A549 (cell line): ENCODE measurements around the gene TRIM56. TPM values are rescaled to one million over a fixed set of nuclear protein-coding genes. Genes with fewer than 3 reads are reported as not detected.
A peak's percentile ranks its signal among the peaks of the same experiment; 100 is the strongest.

Experiments used
- ATAC-seq, 2 experiments: fragments of 200-7000 bp in 1 of 2; fragments of >200 bp in 1 of 2; cut with Nextera tagmentation in 1 of 2; cut with Tn5 transposase in 1 of 2; 3 replicates each; pipeline versions ENCODE4 v1.8.0 to v1.9.1; 2018 to 2020; ENCODE audit warnings: mild to moderate bottlenecking in 1 of 2, moderate library complexity in 1 of 2
- CTCF ChIA-PET: fragments of 300-600 bp; sonication (Branson Sonifier 250); formaldehyde crosslinking; extraction: SDS; loops from one replicate; lab custom pipeline; 2021; ENCODE audit warnings: antibody characterized with exemption, inconsistent platforms; lab: Yijun Ruan, JAX
- POLR2A ChIA-PET: fragments of 350-600 bp; formaldehyde crosslinking; extraction: SDS; loops from one replicate; lab custom pipeline; 2021; ENCODE audit warnings: antibody characterized with exemption, inconsistent platforms; lab: Yijun Ruan, JAX
- DNase-seq, 2 experiments: peaks; one replicate each; pipeline versions ENCODE4 v3.0.0 to v3.0.0-alpha.2; 2011 to 2016; ENCODE audit warnings: low read depth in 1 of 2, low spot score in 1 of 2
- FAIRE-seq: peaks from 2 replicates; lab custom pipeline; 2011; peaks lifted over from hg19 to GRCh38; lab: Jason Lieb, UNC
- H3K27ac ChIP-seq, 2 experiments: fragments of >200 bp; sonication (Bioruptor Twin); formaldehyde crosslinking; 3 replicates each; pipeline ENCODE4 v1.5.1; 2016 to 2017
- H3K4me1 ChIP-seq: fragments of >200 bp; sonication (Bioruptor Twin); formaldehyde crosslinking; 3 replicates; pipeline ENCODE4 v1.6.1; 2016
- H3K4me2 ChIP-seq: fragments of >200 bp; sonication (Bioruptor Twin); formaldehyde crosslinking; 3 replicates; pipeline ENCODE4 v1.6.1; 2016
- H3K4me3 ChIP-seq: fragments of >200 bp; sonication (Bioruptor Twin); formaldehyde crosslinking; 3 replicates; pipeline ENCODE4 v1.5.1; 2016
- H3K9me3 ChIP-seq: fragments of >200 bp; sonication (Bioruptor Twin); formaldehyde crosslinking; 3 replicates; pipeline ENCODE4 v1.6.1; 2016
- EP300 ChIP-seq, 2 experiments: fragments of >200 bp; sonication (Bioruptor Twin); formaldehyde crosslinking; IDR thresholded peaks; 2 replicates in 1 of 2; 3 replicates in 1 of 2; pipeline ENCODE4 v1.6.1; 2016 to 2017
- FOSB ChIP-seq: fragments of 250-450 bp; sonication (Bioruptor Pico); IDR thresholded peaks from 2 replicates; pipeline ENCODE4 v1.5.0; 2020; ENCODE audit warnings: mild to moderate bottlenecking, moderate library complexity
- FOSL2 ChIP-seq, 2 experiments: fragments of 450-650 bp in 1 of 2; fragments of >200 bp in 1 of 2; sonication (Bioruptor Twin) in 1 of 2; formaldehyde crosslinking; IDR thresholded peaks; 2 replicates each; pipeline versions ENCODE4 v1.5.0 to v1.6.1; 2016 to 2020; ENCODE audit warnings: mild to moderate bottlenecking in 1 of 2, moderate library complexity in 1 of 2
- GATA3 ChIP-seq: IDR thresholded peaks from 2 replicates; pipeline ENCODE4 v1.6.1; 2012; ENCODE audit warnings: borderline replicate concordance
- HDAC2 ChIP-seq: fragments of 200-600 bp; sonication (generic); IDR thresholded peaks from 2 replicates; pipeline ENCODE4 v1.6.1; 2016
- HEYL ChIP-seq: fragments of 250-450 bp; sonication (Bioruptor Pico); IDR thresholded peaks from 2 replicates; pipeline ENCODE4 v1.8.0; 2021; ENCODE audit warnings: mild to moderate bottlenecking, moderate library complexity
- HOXB5 ChIP-seq: fragments of 250-450 bp; sonication (Bioruptor Pico); IDR thresholded peaks from 2 replicates; pipeline ENCODE4 v1.5.0; 2020; ENCODE audit warnings: mild to moderate bottlenecking, moderate library complexity
- JUN ChIP-seq, 2 experiments: fragments of >200 bp; sonication (Bioruptor Twin); formaldehyde crosslinking; IDR thresholded peaks; 2 replicates in 1 of 2; 3 replicates in 1 of 2; pipeline ENCODE4 v1.6.1; 2016 to 2017
- MYC ChIP-seq: IDR thresholded peaks from 2 replicates; pipeline ENCODE4 v1.6.1; 2012; ENCODE audit warnings: mild to moderate bottlenecking, inconsistent platforms, low read length, improper control_type of control experiment, borderline replicate concordance
- NR3C1 ChIP-seq: fragments of >200 bp; sonication (Bioruptor Twin); formaldehyde crosslinking; IDR thresholded peaks from 3 replicates; pipeline ENCODE4 v1.6.1; 2017
- RAD21 ChIP-seq, 2 experiments: fragments of >200 bp in 1 of 2; sonication (Bioruptor Twin) in 1 of 2; formaldehyde crosslinking in 1 of 2; IDR thresholded peaks in 1 of 2; conservative IDR thresholded peaks in 1 of 2; 2 replicates in 1 of 2; 3 replicates in 1 of 2; pipeline ENCODE4 v1.6.1; 2012 to 2018; ENCODE audit warnings: inconsistent platforms in 1 of 2
- RFX5 ChIP-seq: fragments of 450-650 bp; IDR thresholded peaks from 2 replicates; pipeline ENCODE4 v1.7.1; 2014; ENCODE audit warnings: antibody characterized with exemption, mild to moderate bottlenecking, moderate library complexity
- SMC3 ChIP-seq: fragments of >200 bp; sonication (Bioruptor Twin); formaldehyde crosslinking; IDR thresholded peaks from 3 replicates; pipeline ENCODE4 v1.6.1; 2018; ENCODE audit warnings: inconsistent platforms
- TFCP2L1 ChIP-seq: fragments of 250-450 bp; sonication (Bioruptor Pico); IDR thresholded peaks from 2 replicates; pipeline ENCODE4 v1.5.0; 2021; ENCODE audit warnings: mild to moderate bottlenecking
- WGBS: methylation state at CpG from one replicate; pipeline ENCODE4 v1.1.6; 2017; ENCODE audit errors: missing lambda C conversion rate; 5-methylcytosine and 5-hydroxymethylcytosine counted together
- polyA plus RNA-seq, 4 experiments: library from polyadenylated mRNA; depleted of rRNA in 3 of 4; stranded (reverse); fragments of >200 nt; fragmentation: RNase III in 1 of 4; extraction: RNeasy Plus Mini Kit Qiagen cat#74134 plus additional on column Dnase treatment in 1 of 4; gene quantifications; 2 replicates in 3 of 4; 3 replicates in 1 of 4; pipeline ENCODE4 v1.2.3, GENCODE V29; 2011 to 2017
- TF ChIP-seq, protein P1 (sequence below): fragments of >200 bp; sonication (Bioruptor Twin); formaldehyde crosslinking; IDR thresholded peaks from 3 replicates; pipeline ENCODE4 v1.5.1; 2016
- TF ChIP-seq, protein P2 (sequence below): fragments of >200 bp; sonication (Bioruptor Twin); formaldehyde crosslinking; IDR thresholded peaks from 3 replicates; pipeline ENCODE4 v1.6.1; 2016
- TF ChIP-seq, protein P3 (sequence below): IDR thresholded peaks from 2 replicates; pipeline ENCODE4 v1.6.1; 2012

TRIM56 gene
- polyA plus RNA-seq, 2 of the 4 experiments (the other 2 are of a cell fraction) = 3.9 to 16.5 TPM

DNA sequence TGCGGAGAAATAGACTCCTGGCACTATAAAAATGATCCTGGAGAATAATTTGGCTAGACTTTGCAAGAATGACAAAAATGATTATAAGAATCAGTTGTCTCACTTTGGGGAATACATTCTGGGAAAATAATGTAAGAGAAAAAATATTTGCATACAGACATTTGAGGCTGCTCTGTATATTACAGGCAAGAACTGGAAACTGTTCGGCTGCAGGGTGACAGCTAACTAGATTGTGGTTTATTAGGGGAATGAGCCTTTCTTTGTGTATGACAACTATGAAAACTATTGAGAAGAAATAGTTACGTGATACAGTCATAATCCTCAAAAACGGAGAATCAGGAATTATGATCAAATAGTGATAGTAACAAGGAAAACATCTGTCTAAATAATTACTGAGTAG, 8.6 kb downstream of the TRIM56 start:
- ATAC-seq = peak in 1 of 2 experiments; percentile 42; a peak in 2 of 6 replicates
- no peak for DNase-seq
- TF ChIP-seq NR3C1 = no peak
- TF ChIP-seq FOSL2 (IDR thresholded peaks at IDR 0.05) = no peak
- TF ChIP-seq FOSL2 (CRISPR knock-in tag; IDR thresholded peaks at IDR 0.05) = peak; percentile 37; the same call in 1 of the 2 replicates
- no peak for FAIRE-seq
- Histone ChIP-seq H3K9me3 (no peaks in the 10 kb centered on the region), H3K4me2 (peak overlapping the region; percentile 38), H3K4me3 (no peak overlapping the region), H3K27ac (peak overlapping the region; percentile 50 to 62; a peak in 4 of 6 replicates), H3K4me1 (peaks cover 27% of the 10 kb centered on the region)
- 43% methylated on average over 4 of the region's 4 CpGs for WGBS
- CTCF ChIA-PET = interaction anchor here (0.8 to 2.7 kb wide), 4 partner anchors 13 to 199 kb away, joined by 4 to 19 read pairs (median 7); partner anchors contain the start of gene ACHE
- POLR2A ChIA-PET = interaction anchor here (1.4 kb wide), 1 partner anchor 33 kb away, joined by 4 read pairs; the partner anchor contains the start of gene SERPINE1

DNA sequence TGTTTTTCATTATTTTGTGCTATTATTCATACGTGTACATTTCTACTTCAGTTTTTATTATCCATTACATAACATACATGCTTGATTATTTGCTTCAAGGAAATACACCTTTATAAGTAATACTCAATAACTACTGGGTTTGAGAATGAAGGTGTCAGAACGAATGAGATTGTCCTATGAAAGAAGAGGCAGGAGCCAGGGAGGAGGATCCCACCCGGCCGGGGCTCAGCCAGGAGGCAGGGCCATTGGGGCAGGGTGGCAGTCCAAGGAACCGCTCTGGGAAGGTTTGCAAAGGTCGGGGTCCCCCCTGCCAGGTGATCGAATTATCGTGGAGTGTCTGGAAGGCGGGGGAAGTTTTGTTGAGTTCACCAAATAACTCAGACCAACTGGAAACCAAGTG, 9.1 kb downstream of the TRIM56 start:
- no peak overlapping the region for H3K4me3 ChIP-seq
- WGBS = 35% methylated on average over 9 of the region's 9 CpGs
- CTCF ChIA-PET = interaction anchor here (0.6 to 20.0 kb wide), 19 partner anchors 8 to 199 kb away, joined by 3 to 600 read pairs (median 9); partner anchors contain the start of genes ACHE, SERPINE1 and TRIM56

DNA sequence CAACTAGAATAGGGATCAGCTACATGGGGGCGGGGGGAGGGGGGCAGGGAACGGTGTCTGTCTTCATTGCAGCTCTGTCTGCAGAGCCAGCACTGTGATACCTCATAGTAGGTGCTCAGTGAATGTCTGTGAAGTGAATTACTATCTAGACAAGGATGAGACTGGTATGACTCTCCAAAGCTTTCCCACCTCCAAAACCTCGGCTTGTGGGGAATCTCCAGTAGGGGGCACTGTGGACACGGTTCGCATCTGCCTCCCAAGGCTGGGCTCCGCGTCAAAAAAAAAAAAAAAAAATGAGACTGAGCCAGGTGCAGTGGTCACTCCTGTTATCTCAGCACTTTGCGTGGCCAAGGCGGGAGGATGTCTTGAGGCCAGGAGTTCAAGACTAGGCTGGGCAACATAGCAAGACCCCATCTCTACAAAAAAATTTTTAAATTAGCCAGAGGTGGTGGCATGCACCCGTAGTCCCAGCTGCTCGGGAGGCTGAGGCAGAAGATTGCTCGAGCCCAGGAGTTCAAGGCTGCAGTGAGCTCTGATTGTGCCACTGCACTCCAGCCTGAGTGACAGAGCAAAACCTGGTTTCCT, 9.6 kb downstream of the TRIM56 start:
- H3K4me3 ChIP-seq = no peak overlapping the region
- peaks cover 37% of the 10 kb centered on the region for H3K4me1 ChIP-seq
- CTCF ChIA-PET = interaction anchor here (0.6 to 20.0 kb wide), 22 partner anchors 9 to 205 kb away, joined by 3 to 600 read pairs (median 6); partner anchors contain the start of genes ACHE, SERPINE1, TRIM56 and UFSP1
- DNase-seq (peak; percentile 60 to 79), ATAC-seq (peak; percentile 83 to 85), FAIRE-seq (no peak)
- 28% methylated on average over 11 of the region's 12 CpGs for WGBS
- H3K4me2 ChIP-seq = peak overlapping the region; percentile 38
- H3K9me3 ChIP-seq = no peaks in the 10 kb centered on the region
- peak overlapping the region; percentile 50 to 94 for H3K27ac ChIP-seq
- no peak for TF ChIP-seq HEYL (CRISPR knock-in tag)
- TF ChIP-seq GATA3 = no peak
- no peak for TF ChIP-seq HDAC2
- no peak for TF ChIP-seq TFCP2L1 (CRISPR knock-in tag)
- no peak for TF ChIP-seq MYC
- TF ChIP-seq RFX5 = no peak
- no peak for TF ChIP-seq FOSB (CRISPR knock-in tag)
- TF ChIP-seq, protein P1, sequence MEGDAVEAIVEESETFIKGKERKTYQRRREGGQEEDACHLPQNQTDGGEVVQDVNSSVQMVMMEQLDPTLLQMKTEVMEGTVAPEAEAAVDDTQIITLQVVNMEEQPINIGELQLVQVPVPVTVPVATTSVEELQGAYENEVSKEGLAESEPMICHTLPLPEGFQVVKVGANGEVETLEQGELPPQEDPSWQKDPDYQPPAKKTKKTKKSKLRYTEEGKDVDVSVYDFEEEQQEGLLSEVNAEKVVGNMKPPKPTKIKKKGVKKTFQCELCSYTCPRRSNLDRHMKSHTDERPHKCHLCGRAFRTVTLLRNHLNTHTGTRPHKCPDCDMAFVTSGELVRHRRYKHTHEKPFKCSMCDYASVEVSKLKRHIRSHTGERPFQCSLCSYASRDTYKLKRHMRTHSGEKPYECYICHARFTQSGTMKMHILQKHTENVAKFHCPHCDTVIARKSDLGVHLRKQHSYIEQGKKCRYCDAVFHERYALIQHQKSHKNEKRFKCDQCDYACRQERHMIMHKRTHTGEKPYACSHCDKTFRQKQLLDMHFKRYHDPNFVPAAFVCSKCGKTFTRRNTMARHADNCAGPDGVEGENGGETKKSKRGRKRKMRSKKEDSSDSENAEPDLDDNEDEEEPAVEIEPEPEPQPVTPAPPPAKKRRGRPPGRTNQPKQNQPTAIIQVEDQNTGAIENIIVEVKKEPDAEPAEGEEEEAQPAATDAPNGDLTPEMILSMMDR = peak; percentile 84
- TF ChIP-seq JUN (IDR thresholded peaks at IDR 0.05) = no peak; a peak in 1 of 5 replicates
- TF ChIP-seq SMC3 = peak; percentile 84
- TF ChIP-seq, protein P2, sequence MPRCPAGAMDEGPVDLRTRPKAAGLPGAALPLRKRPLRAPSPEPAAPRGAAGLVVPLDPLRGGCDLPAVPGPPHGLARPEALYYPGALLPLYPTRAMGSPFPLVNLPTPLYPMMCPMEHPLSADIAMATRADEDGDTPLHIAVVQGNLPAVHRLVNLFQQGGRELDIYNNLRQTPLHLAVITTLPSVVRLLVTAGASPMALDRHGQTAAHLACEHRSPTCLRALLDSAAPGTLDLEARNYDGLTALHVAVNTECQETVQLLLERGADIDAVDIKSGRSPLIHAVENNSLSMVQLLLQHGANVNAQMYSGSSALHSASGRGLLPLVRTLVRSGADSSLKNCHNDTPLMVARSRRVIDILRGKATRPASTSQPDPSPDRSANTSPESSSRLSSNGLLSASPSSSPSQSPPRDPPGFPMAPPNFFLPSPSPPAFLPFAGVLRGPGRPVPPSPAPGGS = no peak
- no peak for TF ChIP-seq EP300 (IDR thresholded peaks at IDR 0.05)
- peak; percentile 82 to 86 for TF ChIP-seq RAD21 (conservative IDR thresholded peaks at IDR 0.05 in 1 of 2, IDR thresholded peaks at IDR 0.05 in 1 of 2)
- TF ChIP-seq, protein P3, sequence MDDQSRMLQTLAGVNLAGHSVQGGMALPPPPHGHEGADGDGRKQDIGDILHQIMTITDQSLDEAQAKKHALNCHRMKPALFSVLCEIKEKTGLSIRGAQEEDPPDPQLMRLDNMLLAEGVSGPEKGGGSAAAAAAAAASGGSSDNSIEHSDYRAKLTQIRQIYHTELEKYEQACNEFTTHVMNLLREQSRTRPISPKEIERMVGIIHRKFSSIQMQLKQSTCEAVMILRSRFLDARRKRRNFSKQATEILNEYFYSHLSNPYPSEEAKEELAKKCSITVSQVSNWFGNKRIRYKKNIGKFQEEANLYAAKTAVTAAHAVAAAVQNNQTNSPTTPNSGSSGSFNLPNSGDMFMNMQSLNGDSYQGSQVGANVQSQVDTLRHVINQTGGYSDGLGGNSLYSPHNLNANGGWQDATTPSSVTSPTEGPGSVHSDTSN = no peak
- POLR2A ChIA-PET = interaction anchor here (0.6 to 1.4 kb wide), 4 partner anchors 28 to 204 kb away, joined by 3 to 7 read pairs (median 4); partner anchors contain the start of gene SERPINE1

More for the DNA sequence above, 9.1 kb downstream of the TRIM56 start:
- Histone ChIP-seq H3K4me1 (peaks cover 32% of the 10 kb centered on the region), H3K9me3 (no peaks in the 10 kb centered on the region), H3K4me2 (peak overlapping the region; percentile 38)
- POLR2A ChIA-PET = interaction anchor here (0.6 to 1.4 kb wide), 4 partner anchors 28 to 203 kb away, joined by 3 to 7 read pairs (median 4); partner anchors contain the start of gene SERPINE1
- DNase-seq = no peak
- no peak for FAIRE-seq
- no peak for TF ChIP-seq HOXB5
- TF ChIP-seq, all 56 proteins: peak for 0
- peak overlapping the region; percentile 50 to 94 for H3K27ac ChIP-seq
- ATAC-seq = peak; percentile 30 to 47; a peak in 3 of 6 replicates
